ENCODE results near the gene C22orf31.
A peak's percentile ranks its signal among the peaks of the same experiment; 100 is the strongest.

C22orf31 gene

DNA sequence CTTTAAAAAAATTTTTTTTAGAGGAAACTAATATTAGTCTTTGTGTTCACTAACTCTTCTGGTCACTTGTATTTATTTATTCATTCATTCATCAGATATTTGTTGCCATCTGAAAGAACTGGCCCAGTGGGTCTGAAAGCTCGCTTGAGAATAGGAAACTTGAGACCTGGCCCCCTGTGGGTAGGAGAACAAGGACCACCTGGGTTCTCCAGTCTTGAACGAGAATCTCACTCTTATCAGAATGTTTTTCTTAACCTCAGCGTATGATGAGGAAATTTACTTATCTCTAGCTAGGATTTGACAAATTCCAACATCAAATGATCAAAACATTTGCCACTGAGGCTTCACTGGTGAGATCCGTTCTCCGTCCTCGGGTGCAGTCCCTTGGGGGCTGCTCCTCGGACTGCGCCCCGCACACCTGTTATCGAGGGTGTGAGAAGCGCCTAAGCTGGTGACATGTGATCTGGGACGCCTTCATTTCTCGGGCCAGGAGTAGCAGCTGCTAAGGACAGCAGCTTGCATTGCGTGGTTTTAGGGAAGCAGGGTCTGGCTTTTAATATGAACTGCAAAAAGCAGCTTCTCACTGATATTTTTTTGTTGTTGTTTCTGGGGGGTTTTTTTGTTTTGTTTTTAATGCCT lies 6.3 kb downstream of the C22orf31 start:
- ChIA-PET POLR2A (interaction anchor here (0.6 to 1.2 kb wide), 2 partner anchors 17 to 255 kb away, joined by 3 read pairs; partner anchors contain the start of gene XBP1), CTCF (interaction anchor here (0.6 to 1.9 kb wide), 8 partner anchors 14 to 1003 kb away, joined by 3 to 16 read pairs (median 4); no protein-coding TSS in a partner anchor)

GRCh38 chr22:29054251-29054767 lies 7.3 kb downstream of the C22orf31 start:
- Histone ChIP-seq H3K9me3 (ENCODE audit: control insufficient read depth, insufficient read depth, low read depth, low read length) (no peaks in the 10 kb centered on the region), H3K4me1 (ENCODE audit: control insufficient read depth, insufficient read depth, low read length) (peaks cover 7% of the 10 kb centered on the region), H3K27ac (ENCODE audit: extremely low read depth, low read depth, low read length) (no peak overlapping the region), H3K36me3 (ENCODE audit: control insufficient read depth in 2 of 2, insufficient read depth in 1 of 2, low read length in 2 of 2) (peaks cover 0 to 19% of the 10 kb centered on the region in 2 experiments; a peak in 2 of 3 replicates), H3K4me3 (ENCODE audit: low read depth, low read length) (no peak overlapping the region)
- ChIA-PET CTCF (interaction anchor here (0.6 to 1.6 kb wide), 3 partner anchors 13 to 328 kb away, joined by 4 to 16 read pairs (median 4); no protein-coding TSS in a partner anchor), POLR2A (no interaction called here)
- TF ChIP-seq HOXA7 (CRISPR knock-in tag; IDR thresholded peaks at IDR 0.05; ENCODE audit: borderline replicate concordance) (no peak), ZNF266 (tag by site-specific recombination; IDR thresholded peaks at IDR 0.05; ENCODE audit: low read depth) (no peak), OVOL3 (tag by site-specific recombination; IDR thresholded peaks at IDR 0.05) (no peak), ZNF701 (tag by site-specific recombination; IDR thresholded peaks at IDR 0.05) (no peak), ZNF837 (tag by site-specific recombination; IDR thresholded peaks at IDR 0.05) (no peak), ZNF280C (tag by site-specific recombination; IDR thresholded peaks at IDR 0.05) (no peak), ZNF391 (tag by site-specific recombination; IDR thresholded peaks at IDR 0.05; ENCODE audit: borderline replicate concordance, low read depth) (no peak), ZBTB11 (tag by site-specific recombination; conservative IDR thresholded peaks at IDR 0.05; ENCODE audit: low read depth) (no peak), ZNF48 (tag by site-specific recombination; IDR thresholded peaks at IDR 0.05) (no peak), ZBTB8A (tag by site-specific recombination; IDR thresholded peaks at IDR 0.05) (no peak), PRDM6 (tag by site-specific recombination; IDR thresholded peaks at IDR 0.05) (no peak), ZNF24 (tag by site-specific recombination; IDR thresholded peaks at IDR 0.05) (no peak), ZNF585B (tag by site-specific recombination; IDR thresholded peaks at IDR 0.05) (no peak)
- TF ChIP-seq, protein P1, sequence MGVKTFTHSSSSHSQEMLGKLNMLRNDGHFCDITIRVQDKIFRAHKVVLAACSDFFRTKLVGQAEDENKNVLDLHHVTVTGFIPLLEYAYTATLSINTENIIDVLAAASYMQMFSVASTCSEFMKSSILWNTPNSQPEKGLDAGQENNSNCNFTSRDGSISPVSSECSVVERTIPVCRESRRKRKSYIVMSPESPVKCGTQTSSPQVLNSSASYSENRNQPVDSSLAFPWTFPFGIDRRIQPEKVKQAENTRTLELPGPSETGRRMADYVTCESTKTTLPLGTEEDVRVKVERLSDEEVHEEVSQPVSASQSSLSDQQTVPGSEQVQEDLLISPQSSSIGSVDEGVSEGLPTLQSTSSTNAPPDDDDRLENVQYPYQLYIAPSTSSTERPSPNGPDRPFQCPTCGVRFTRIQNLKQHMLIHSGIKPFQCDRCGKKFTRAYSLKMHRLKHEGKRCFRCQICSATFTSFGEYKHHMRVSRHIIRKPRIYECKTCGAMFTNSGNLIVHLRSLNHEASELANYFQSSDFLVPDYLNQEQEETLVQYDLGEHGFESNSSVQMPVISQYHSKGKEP (tag by site-specific recombination; IDR thresholded peaks at IDR 0.05): no peak

More for the DNA sequence above, 6.3 kb downstream of the C22orf31 start:
- Histone ChIP-seq H3K27ac (ENCODE audit: extremely low read depth, low read depth, low read length) (no peak overlapping the region), H3K9me3 (ENCODE audit: control insufficient read depth, insufficient read depth, low read depth, low read length) (no peaks in the 10 kb centered on the region), H3K4me1 (ENCODE audit: control insufficient read depth, insufficient read depth, low read length) (peaks cover 7% of the 10 kb centered on the region), H3K36me3 (ENCODE audit: control insufficient read depth in 2 of 2, insufficient read depth in 1 of 2, low read length in 2 of 2) (peaks cover 0 to 9% of the 10 kb centered on the region in 2 experiments; a peak in 2 of 3 replicates), H3K4me3 (ENCODE audit: low read depth, low read length) (no peak overlapping the region)
- TF ChIP-seq GLIS2 (tag by site-specific recombination; IDR thresholded peaks at IDR 0.05): 0 out of 2 replicates have a peak, but pooled peaks have one; percentile 24
- TF ChIP-seq ZNF184 (tag by site-specific recombination; IDR thresholded peaks at IDR 0.05): no peak
- peak; percentile 30; the same call in 1 of the 2 replicates for TF ChIP-seq GLIS1 (tag by site-specific recombination; IDR thresholded peaks at IDR 0.05)
- no peak for TF ChIP-seq OVOL3 (tag by site-specific recombination; IDR thresholded peaks at IDR 0.05)
